ENCODE measurements around the gene TSNAXIP1.
"Not testable (repeated sequence)": the region's sequence is repeated elsewhere in the genome, so short reads cannot be mapped to it uniquely, and the experiment has no call there.

Gene TSNAXIP1

GRCh38 chr16:67861877-67862276, 55.2 kb downstream of the TSNAXIP1 start:
- Histone ChIP-seq H3K4me1 (ENCODE audit: control insufficient read depth, insufficient read depth, low read length, unreplicated experiment) (peaks cover 53% of the 10 kb centered on the region), H3K27me3 (ENCODE audit: insufficient read depth, low read length) (no peaks in the 10 kb centered on the region), H3K4me3 (ENCODE audit: low read depth, low read length) (no peak overlapping the region), H3K79me2 (ENCODE audit: control insufficient read depth, insufficient read depth, low read length, unreplicated experiment) (peaks cover 87% of the 10 kb centered on the region), H3K36me3 (ENCODE audit: insufficient read depth, low read length) (no peaks in the 10 kb centered on the region; the same call in 1 of the 2 replicates), H2AFZ (ENCODE audit: low read length, unreplicated experiment) (no peak overlapping the region), H3K27ac (ENCODE audit: low read depth, low read length) (peak overlapping the region; percentile 93)

- H3K4me3 ChIP-seq (ENCODE audit: low read depth, low read length) = peak overlapping the region; percentile 30; the same call in 1 of the 2 replicates
Measured at GRCh38 chr16:67862623-67863583, 56.2 kb downstream of the TSNAXIP1 start.

GRCh38 chr16:67864044-67864443, 57.4 kb downstream of the TSNAXIP1 start:
- Histone ChIP-seq H3K79me2 (ENCODE audit: control insufficient read depth, insufficient read depth, low read length, unreplicated experiment) (peaks cover 73% of the 10 kb centered on the region), H3K4me1 (ENCODE audit: control insufficient read depth, insufficient read depth, low read length, unreplicated experiment) (peaks cover 37% of the 10 kb centered on the region), H3K27ac (ENCODE audit: low read depth, low read length) (peak overlapping the region; percentile 93)
- H2AFZ ChIP-seq (ENCODE audit: low read length, unreplicated experiment); H3K27me3 ChIP-seq (ENCODE audit: insufficient read depth, low read length); H3K36me3 ChIP-seq (ENCODE audit: insufficient read depth, low read length); H3K4me3 ChIP-seq (ENCODE audit: low read depth, low read length): not testable (repeated sequence)

More at GRCh38 chr16:67862623-67863583, 56.2 kb downstream of the TSNAXIP1 start:
- Histone ChIP-seq H3K27ac (ENCODE audit: low read depth, low read length) (peak overlapping the region; percentile 93), H3K36me3 (ENCODE audit: insufficient read depth, low read length) (no peaks in the 10 kb centered on the region; the same call in 1 of the 2 replicates), H3K79me2 (ENCODE audit: control insufficient read depth, insufficient read depth, low read length, unreplicated experiment) (peaks cover 80% of the 10 kb centered on the region), H3K27me3 (ENCODE audit: insufficient read depth, low read length) (no peaks in the 10 kb centered on the region), H2AFZ (ENCODE audit: low read length, unreplicated experiment) (no peak overlapping the region), H3K4me1 (ENCODE audit: control insufficient read depth, insufficient read depth, low read length, unreplicated experiment) (peaks cover 45% of the 10 kb centered on the region)

- no peak overlapping the region for H3K27ac ChIP-seq (ENCODE audit: low read depth, low read length)
Measured at GRCh38 chr16:67864594-67864993, 57.9 kb downstream of the TSNAXIP1 start.

GRCh38 chr16:67865318-67865717, 58.6 kb downstream of the TSNAXIP1 start:
- Histone ChIP-seq H2AFZ (ENCODE audit: low read length, unreplicated experiment) (no peak overlapping the region), H3K27ac (ENCODE audit: low read depth, low read length) (no peak overlapping the region; the same call in 1 of the 2 replicates), H3K27me3 (ENCODE audit: insufficient read depth, low read length) (no peaks in the 10 kb centered on the region), H3K36me3 (ENCODE audit: insufficient read depth, low read length) (no peaks in the 10 kb centered on the region; the same call in 1 of the 2 replicates), H3K4me1 (ENCODE audit: control insufficient read depth, insufficient read depth, low read length, unreplicated experiment) (peaks cover 35% of the 10 kb centered on the region), H3K4me3 (ENCODE audit: low read depth, low read length) (no peak overlapping the region), H3K79me2 (ENCODE audit: control insufficient read depth, insufficient read depth, low read length, unreplicated experiment) (peaks cover 62% of the 10 kb centered on the region)

More at GRCh38 chr16:67864594-67864993, 57.9 kb downstream of the TSNAXIP1 start:
- Histone ChIP-seq H3K36me3 (ENCODE audit: insufficient read depth, low read length) (no peaks in the 10 kb centered on the region; the same call in 1 of the 2 replicates), H2AFZ (ENCODE audit: low read length, unreplicated experiment) (no peak overlapping the region), H3K4me1 (ENCODE audit: control insufficient read depth, insufficient read depth, low read length, unreplicated experiment) (peaks cover 37% of the 10 kb centered on the region), H3K27me3 (ENCODE audit: insufficient read depth, low read length) (no peaks in the 10 kb centered on the region), H3K4me3 (ENCODE audit: low read depth, low read length) (no peak overlapping the region), H3K79me2 (ENCODE audit: control insufficient read depth, insufficient read depth, low read length, unreplicated experiment) (peaks cover 68% of the 10 kb centered on the region)

- Histone ChIP-seq H3K36me3 (ENCODE audit: insufficient read depth, low read length) (no peaks in the 10 kb centered on the region; the same call in 1 of the 2 replicates), H3K27me3 (ENCODE audit: insufficient read depth, low read length) (no peaks in the 10 kb centered on the region)
Measured at GRCh38 chr16:67868290-67868689, 61.6 kb downstream of the TSNAXIP1 start.

GRCh38 chr16:67869653-67870052, 63.0 kb downstream of the TSNAXIP1 start:
- Histone ChIP-seq H3K4me3 (ENCODE audit: low read depth, low read length) (no peak overlapping the region), H3K79me2 (ENCODE audit: control insufficient read depth, insufficient read depth, low read length, unreplicated experiment) (peaks cover 39% of the 10 kb centered on the region), H3K36me3 (ENCODE audit: insufficient read depth, low read length) (no peaks in the 10 kb centered on the region; the same call in 1 of the 2 replicates), H3K27me3 (ENCODE audit: insufficient read depth, low read length) (no peaks in the 10 kb centered on the region), H2AFZ (ENCODE audit: low read length, unreplicated experiment) (no peak overlapping the region), H3K4me1 (ENCODE audit: control insufficient read depth, insufficient read depth, low read length, unreplicated experiment) (peaks cover 13% of the 10 kb centered on the region), H3K27ac (ENCODE audit: low read depth, low read length) (no peak overlapping the region)

More at GRCh38 chr16:67868290-67868689, 61.6 kb downstream of the TSNAXIP1 start:
- H2AFZ ChIP-seq (ENCODE audit: low read length, unreplicated experiment) = no peak overlapping the region
- peaks cover 12% of the 10 kb centered on the region for H3K4me1 ChIP-seq (ENCODE audit: control insufficient read depth, insufficient read depth, low read length, unreplicated experiment)
- H3K4me3 ChIP-seq (ENCODE audit: low read depth, low read length) = no peak overlapping the region
- H3K79me2 ChIP-seq (ENCODE audit: control insufficient read depth, insufficient read depth, low read length, unreplicated experiment) = peaks cover 38% of the 10 kb centered on the region
- H3K27ac ChIP-seq (ENCODE audit: low read depth, low read length) = no peak overlapping the region

- Histone ChIP-seq H3K27me3 (ENCODE audit: insufficient read depth, low read length) (no peaks in the 10 kb centered on the region), H3K4me1 (ENCODE audit: control insufficient read depth, insufficient read depth, low read length, unreplicated experiment) (peaks cover 14% of the 10 kb centered on the region), H3K36me3 (ENCODE audit: insufficient read depth, low read length) (no peaks in the 10 kb centered on the region), H3K27ac (ENCODE audit: low read depth, low read length) (no peak overlapping the region), H3K79me2 (ENCODE audit: control insufficient read depth, insufficient read depth, low read length, unreplicated experiment) (peaks cover 42% of the 10 kb centered on the region), H3K4me3 (ENCODE audit: low read depth, low read length) (no peak overlapping the region), H2AFZ (ENCODE audit: low read length, unreplicated experiment) (no peak overlapping the region)
Measured at GRCh38 chr16:67871256-67871655, 64.6 kb downstream of the TSNAXIP1 start.

GRCh38 chr16:67872131-67872630, 65.5 kb downstream of the TSNAXIP1 start:
- Histone ChIP-seq H3K79me2 (ENCODE audit: control insufficient read depth, insufficient read depth, low read length, unreplicated experiment) (peaks cover 42% of the 10 kb centered on the region), H3K4me1 (ENCODE audit: control insufficient read depth, insufficient read depth, low read length, unreplicated experiment) (peaks cover 14% of the 10 kb centered on the region), H3K4me3 (ENCODE audit: low read depth, low read length) (peak overlapping the region; percentile 91; the same call in 1 of the 2 replicates), H2AFZ (ENCODE audit: low read length, unreplicated experiment) (no peak overlapping the region), H3K27ac (ENCODE audit: low read depth, low read length) (peak overlapping the region; percentile 46; the same call in 1 of the 2 replicates), H3K36me3 (ENCODE audit: insufficient read depth, low read length) (no peaks in the 10 kb centered on the region), H3K27me3 (ENCODE audit: insufficient read depth, low read length) (no peaks in the 10 kb centered on the region)

GRCh38 chr16:67872631-67873434, 66.1 kb downstream of the TSNAXIP1 start, which contains the start of gene EDC4:
Gene EDC4, plus strand, starts transcription at chr16:67873052. Its CDS starts 210 bp downstream, at chr16:67873262.
- peak within 1 kb of the TSS; percentile 30 for H2AFZ ChIP-seq (ENCODE audit: low read length, unreplicated experiment)
- H3K4me1 ChIP-seq (ENCODE audit: control insufficient read depth, insufficient read depth, low read length, unreplicated experiment) = peaks cover 14% of the 10 kb centered on the region
- H3K4me3 ChIP-seq (ENCODE audit: low read depth, low read length) = peak within 1 kb of the TSS; percentile 91
- H3K27me3 ChIP-seq (ENCODE audit: insufficient read depth, low read length) = no peaks in the 10 kb centered on the region
- peak within 1 kb of the TSS; percentile 46; the same call in 1 of the 2 replicates for H3K27ac ChIP-seq (ENCODE audit: low read depth, low read length)
- H3K79me2 ChIP-seq (ENCODE audit: control insufficient read depth, insufficient read depth, low read length, unreplicated experiment) = peaks cover 42% of the 10 kb centered on the region
- no peaks in the 10 kb centered on the region for H3K36me3 ChIP-seq (ENCODE audit: insufficient read depth, low read length)

Data from ACC112 (cell line).